ENCODE measurements around the gene OTUB2. TPM values are rescaled to one million over a fixed set of nuclear protein-coding genes. Genes with fewer than 3 reads are reported as not detected.

The OTUB2 gene
- total RNA-seq, 1 donor from 2014 or later: 1.3 TPM

GRCh38 chr14:93986955-93987354 is 39.2 kb upstream of the OTUB2 start:
- DNase-seq (ENCODE audit: low read depth) (no peak), FAIRE-seq (no peak)
- Histone ChIP-seq H3K36me3 (ENCODE audit: control insufficient read depth, insufficient read depth, low read length) (no peaks in the 10 kb centered on the region), H3K27me3 (ENCODE audit: control insufficient read depth, insufficient read depth, low read length) (no peaks in the 10 kb centered on the region), H3K4me3 (ENCODE audit: low read depth, low read length) (no peak overlapping the region)
- no peak for TF ChIP-seq CTCF (IDR thresholded peaks at IDR 0.05; ENCODE audit: insufficient read depth, low read length, severe bottlenecking)

- no peaks in the 10 kb centered on the region for H3K36me3 ChIP-seq (ENCODE audit: control insufficient read depth, insufficient read depth, low read length)
These were observed 38.8 kb upstream of the OTUB2 start for GRCh38 chr14:93987376-93987775.

GRCh38 chr14:93987815-93988476 is 38.2 kb upstream of the OTUB2 start:
- DNase-seq (ENCODE audit: low read depth): no peak
- Histone ChIP-seq H3K36me3 (ENCODE audit: control insufficient read depth, insufficient read depth, low read length) (no peaks in the 10 kb centered on the region), H3K27me3 (ENCODE audit: control insufficient read depth, insufficient read depth, low read length) (no peaks in the 10 kb centered on the region), H3K4me3 (ENCODE audit: low read depth, low read length) (no peak overlapping the region)
- no peak for TF ChIP-seq CTCF (IDR thresholded peaks at IDR 0.05; ENCODE audit: insufficient read depth, low read length, severe bottlenecking)
- FAIRE-seq: no peak

More at GRCh38 chr14:93987376-93987775, 38.8 kb upstream of the OTUB2 start:
- no peak for TF ChIP-seq CTCF (IDR thresholded peaks at IDR 0.05; ENCODE audit: insufficient read depth, low read length, severe bottlenecking)
- DNase-seq (ENCODE audit: low read depth) (peak; percentile 18), FAIRE-seq (no peak)
- H3K4me3 ChIP-seq (ENCODE audit: low read depth, low read length): no peak overlapping the region
- no peaks in the 10 kb centered on the region for H3K27me3 ChIP-seq (ENCODE audit: control insufficient read depth, insufficient read depth, low read length)

GRCh38 chr14:93989939-93990338 is 36.2 kb upstream of the OTUB2 start:
- peaks cover 2% of the 10 kb centered on the region for H3K27me3 ChIP-seq (ENCODE audit: control insufficient read depth, insufficient read depth, low read length)
- FAIRE-seq (no peak), DNase-seq (ENCODE audit: low read depth) (no peak)
- no peak for TF ChIP-seq CTCF (IDR thresholded peaks at IDR 0.05; ENCODE audit: insufficient read depth, low read length, severe bottlenecking)
- H3K36me3 ChIP-seq (ENCODE audit: control insufficient read depth, insufficient read depth, low read length): no peaks in the 10 kb centered on the region
- H3K4me3 ChIP-seq (ENCODE audit: low read depth, low read length): no peak overlapping the region

GRCh38 chr14:93991212-93991611 is 34.9 kb upstream of the OTUB2 start:
- H3K4me3 ChIP-seq (ENCODE audit: low read depth, low read length): no peak overlapping the region
- H3K27me3 ChIP-seq (ENCODE audit: control insufficient read depth, insufficient read depth, low read length): peaks cover 2% of the 10 kb centered on the region
- FAIRE-seq (no peak), DNase-seq (ENCODE audit: low read depth) (no peak)
- H3K36me3 ChIP-seq (ENCODE audit: control insufficient read depth, insufficient read depth, low read length): no peaks in the 10 kb centered on the region
- no peak for TF ChIP-seq CTCF (IDR thresholded peaks at IDR 0.05; ENCODE audit: insufficient read depth, low read length, severe bottlenecking)

- H3K27me3 ChIP-seq (ENCODE audit: control insufficient read depth, insufficient read depth, low read length): peaks cover 2% of the 10 kb centered on the region
- H3K36me3 ChIP-seq (ENCODE audit: control insufficient read depth, insufficient read depth, low read length): no peaks in the 10 kb centered on the region
- FAIRE-seq (no peak), DNase-seq (ENCODE audit: low read depth) (no peak)
- TF ChIP-seq CTCF (IDR thresholded peaks at IDR 0.05; ENCODE audit: insufficient read depth, low read length, severe bottlenecking): no peak
- no peak overlapping the region for H3K4me3 ChIP-seq (ENCODE audit: low read depth, low read length)
These were observed 34.5 kb upstream of the OTUB2 start for GRCh38 chr14:93991649-93992048.
